Glomerular endothelial cell (primary cell): ENCODE results near the gene CADPS. TPM values are rescaled to one million over a fixed set of nuclear protein-coding genes. Genes with fewer than 3 reads are reported as not detected.

Experiments
- DNase-seq: peaks from one replicate; pipeline ENCODE4 v3.0.0-alpha.2; 2011; ENCODE audit warnings: low read depth, low spot score; ENCODE audit errors: extremely low read depth
- total RNA-seq: library from RNA; depleted of rRNA; stranded (reverse); fragments of >200 nt; gene quantifications from 2 replicates; pipeline ENCODE4 v1.2.3, GENCODE V29; 2015

Gene CADPS
- total RNA-seq, 1 donor from 2014 or later = not detected

DNA sequence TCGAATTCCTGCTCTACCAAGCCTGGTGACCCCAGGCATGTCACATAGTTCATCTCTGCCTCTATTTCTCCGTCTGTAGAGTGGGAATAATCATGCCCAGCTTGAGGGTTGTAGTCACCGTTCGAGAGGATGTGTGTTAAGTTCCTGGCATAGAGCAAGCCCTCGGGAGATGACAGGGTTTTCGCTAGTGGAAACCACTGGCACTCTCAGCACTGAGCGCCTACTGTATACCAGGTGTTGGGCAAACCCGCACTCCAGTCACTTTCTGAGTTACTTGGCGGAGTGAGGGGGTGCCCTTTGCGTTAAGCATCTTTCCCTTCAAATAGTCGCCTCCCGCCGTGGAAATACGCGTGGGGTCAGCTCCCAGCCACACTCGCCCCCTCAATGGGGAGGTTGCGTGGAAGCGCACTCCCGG is 506.9 kb downstream of the CADPS start:
- DNase-seq = no peak

DNA sequence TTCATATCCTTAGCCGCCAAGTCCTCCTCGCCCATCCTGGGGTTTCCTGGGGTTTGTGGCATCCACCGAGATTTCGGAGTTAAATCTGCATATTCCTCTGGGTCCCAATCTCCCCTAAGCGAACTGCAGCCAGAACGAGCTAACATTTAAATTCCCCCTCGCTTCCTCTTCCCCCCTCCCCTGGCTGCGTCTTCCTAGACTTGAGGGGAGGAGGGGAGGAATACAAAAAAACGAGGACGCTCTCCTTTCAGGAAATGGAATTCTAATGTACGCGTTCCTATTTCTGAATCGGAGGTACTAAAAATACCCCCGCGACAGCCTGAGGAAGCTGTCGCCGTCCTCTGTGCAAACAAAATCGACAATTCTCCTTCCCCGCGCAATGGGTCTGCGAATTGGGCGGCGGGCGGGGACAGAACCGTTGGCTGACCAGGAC is 507.4 kb downstream of the CADPS start:
- no peak for DNase-seq

DNA sequence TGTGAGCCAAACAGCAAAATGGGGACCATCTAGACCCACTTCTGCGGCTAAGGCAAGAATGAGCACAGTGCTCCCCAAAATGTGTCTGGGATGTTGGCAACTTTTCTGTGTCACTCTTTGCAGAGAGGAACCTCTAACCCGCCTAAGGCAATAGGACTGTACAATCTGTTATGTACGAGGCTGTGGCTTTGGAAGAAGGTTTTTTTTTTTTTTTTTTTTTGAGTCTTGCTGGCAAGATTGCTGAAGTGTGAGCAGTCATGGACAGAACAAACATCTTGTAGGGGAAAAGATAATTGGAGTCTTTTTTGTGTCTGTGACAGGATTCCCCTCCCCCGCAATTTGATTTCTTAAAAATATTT is 509.1 kb downstream of the CADPS start:
- DNase-seq = no peak

DNA sequence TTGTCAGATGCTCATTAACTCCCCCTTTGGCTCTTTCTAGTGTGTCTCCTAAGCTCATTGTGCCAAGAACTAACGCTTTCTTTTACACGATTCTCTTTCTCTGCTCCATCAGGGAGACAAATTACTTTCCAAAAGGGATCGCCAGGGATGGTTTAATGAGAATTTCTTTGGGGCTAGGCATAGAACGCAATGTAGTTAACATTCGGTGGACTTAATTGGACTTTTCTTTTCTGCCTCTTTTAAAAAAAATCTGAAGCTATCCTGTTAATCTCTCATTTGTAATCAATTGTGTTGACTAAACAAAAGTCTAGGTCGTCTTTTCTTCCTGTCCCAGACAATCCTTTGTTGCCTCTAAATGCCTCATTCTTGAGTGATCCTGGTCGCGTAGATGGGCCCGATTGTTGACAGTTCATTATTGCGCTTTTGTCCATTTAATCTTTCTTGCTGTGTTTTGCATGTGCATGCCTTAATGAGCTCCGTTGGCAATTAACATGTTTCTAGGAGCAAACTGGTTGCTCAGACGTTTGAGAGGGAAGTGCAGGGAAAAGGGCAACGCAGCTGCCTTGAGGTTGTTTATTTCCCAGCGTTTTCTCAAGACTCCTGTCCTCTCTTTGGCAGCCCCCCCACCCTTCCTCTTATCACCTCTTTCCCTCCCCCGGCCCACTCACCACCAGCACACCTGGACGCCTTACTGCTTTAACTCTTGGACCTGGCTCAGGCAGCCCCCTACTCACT is 509.7 kb downstream of the CADPS start:
- DNase-seq = no peak

DNA sequence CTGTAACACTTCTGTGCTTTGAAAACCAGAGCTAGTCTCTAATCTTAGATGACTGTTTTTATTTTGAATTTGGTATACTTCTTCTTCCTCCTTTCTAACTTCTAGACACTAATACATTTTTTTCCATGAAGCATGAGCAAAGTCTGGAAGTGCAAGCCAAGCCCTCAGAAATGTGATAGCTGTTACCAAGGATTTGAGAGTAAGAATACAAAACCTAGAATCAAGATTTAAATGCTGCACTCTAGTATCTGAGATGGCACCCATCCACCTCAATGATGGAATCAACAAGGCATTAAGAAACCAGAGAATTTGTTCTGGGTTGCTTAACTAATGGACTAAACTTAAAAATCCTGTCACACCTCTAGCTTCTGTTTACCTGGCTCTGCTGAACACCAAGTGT is 511.0 kb downstream of the CADPS start:
- DNase-seq = no peak

DNA sequence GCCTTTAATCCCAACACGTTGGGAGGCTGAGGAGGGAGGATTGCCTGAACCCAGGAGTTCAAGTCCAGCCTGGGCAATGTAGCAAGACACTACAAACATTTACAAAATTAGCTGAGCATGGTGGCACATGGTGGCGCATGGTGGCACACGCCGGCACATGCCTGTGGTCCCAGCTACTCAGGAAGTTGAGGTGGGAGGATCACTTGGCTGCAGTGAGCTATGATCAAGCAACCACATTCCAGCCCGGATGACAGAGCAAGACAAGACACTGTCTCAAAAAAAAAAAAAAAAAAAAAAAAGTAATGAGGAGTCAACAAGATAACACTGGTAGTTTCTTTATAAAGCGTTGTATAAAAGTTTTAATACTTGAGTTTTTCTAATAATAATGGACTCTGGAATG is 511.9 kb downstream of the CADPS start:
- DNase-seq = no peak

DNA sequence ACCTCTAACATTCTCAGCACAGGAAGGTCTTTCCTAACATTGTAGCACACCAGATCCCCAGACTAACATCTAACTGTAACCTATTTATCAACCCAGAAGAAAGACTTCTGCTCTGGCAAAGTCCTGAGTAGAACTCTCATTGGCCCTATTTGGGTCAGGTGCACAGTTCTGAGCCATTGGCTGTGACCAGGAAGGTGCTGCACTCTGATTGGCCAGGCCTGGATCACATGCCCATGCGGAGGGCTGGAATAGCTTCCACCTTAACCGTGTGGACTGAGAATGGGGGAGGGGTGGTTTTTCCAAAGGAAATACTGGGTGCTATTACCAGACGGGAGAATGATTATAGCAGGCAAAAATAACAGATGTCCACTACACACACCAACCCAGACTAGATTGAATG is 513.4 kb downstream of the CADPS start:
- DNase-seq = no peak

DNA sequence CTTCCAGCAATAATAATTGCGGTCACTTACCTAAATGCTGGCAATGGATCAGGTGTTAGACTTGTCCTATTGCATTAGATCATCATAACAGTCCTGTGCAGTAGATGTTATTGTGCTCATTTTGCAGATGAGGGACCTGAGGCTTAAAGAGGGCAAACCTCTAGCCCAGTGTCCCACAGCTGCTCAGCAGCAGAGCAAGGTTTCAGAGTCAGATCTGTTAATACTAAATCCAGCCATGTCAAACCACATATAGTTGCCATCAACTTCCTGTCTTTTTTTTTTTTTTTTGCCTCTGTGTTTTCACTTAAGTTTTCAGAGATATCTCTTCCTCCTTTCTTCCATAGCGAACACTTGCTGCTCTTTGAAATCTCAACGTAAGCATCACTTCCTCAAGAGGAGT is 514.0 kb downstream of the CADPS start:
- no peak for DNase-seq

DNA sequence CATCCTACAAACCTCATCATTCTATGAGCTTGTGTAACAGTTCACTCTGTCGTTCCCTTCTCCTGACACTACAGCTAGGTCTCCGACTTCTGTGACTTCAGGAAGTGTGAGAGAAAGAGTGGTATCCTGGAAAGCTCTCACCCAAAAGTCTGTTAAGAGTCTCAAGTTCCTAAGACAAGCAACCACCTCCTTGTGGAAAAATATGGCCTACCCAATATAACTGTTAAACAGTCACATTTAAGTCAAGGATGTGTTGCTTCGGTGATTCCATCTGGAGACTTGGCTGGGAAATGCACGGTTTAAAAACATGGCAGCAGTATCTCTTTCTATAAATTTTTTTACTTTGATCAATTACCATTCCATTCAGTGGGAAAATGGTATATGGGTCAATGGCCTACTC is 515.7 kb downstream of the CADPS start:
- DNase-seq = no peak

DNA sequence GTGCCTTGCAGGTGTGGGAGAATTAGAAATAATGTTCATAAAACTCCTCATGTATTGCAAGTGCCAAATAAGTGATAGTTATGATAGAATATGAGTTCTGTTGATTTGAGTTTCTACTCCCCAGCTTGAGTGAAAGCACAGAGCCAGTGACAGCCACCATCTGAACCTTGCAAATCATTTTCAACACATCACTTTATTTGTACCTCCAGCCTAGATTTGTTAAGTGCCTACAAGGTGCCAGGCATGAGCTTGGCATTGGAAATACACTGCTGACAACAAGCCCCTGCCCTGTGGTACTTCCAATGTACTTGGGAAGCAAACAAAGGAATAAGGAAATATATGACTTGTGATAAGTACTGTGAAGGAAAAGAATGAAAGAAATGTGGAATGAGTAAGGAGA is 518.9 kb downstream of the CADPS start:
- DNase-seq = no peak

DNA sequence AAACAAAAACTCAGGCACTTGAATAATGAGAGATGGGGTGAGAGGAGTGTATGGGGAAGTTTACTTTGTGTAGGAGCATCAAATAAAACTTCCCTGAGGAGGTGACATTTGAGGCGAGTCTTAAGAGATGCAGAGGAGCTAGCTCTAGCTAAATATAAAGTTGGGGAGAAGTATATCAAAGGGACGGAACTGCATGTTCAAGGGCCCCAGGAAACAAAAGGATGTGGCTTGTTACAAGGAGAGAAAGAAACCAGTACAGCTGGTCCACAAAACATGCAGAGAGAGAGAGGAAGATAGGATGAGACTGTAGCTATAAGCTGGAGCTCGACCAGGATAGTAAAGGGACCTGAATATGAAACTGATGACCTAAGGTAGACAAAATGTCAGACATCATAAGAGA is 519.5 kb downstream of the CADPS start:
- no peak for DNase-seq
